ENCODE measurements around the gene RAD9A. TPM values are rescaled to one million over a fixed set of nuclear protein-coding genes. Genes with fewer than 3 reads are reported as not detected.

RAD9A gene
- total and polyA plus RNA-seq, 9 of the 15 experiments (the other 6 are each of a cell fraction or from before 2014, with no cell fraction given): 1.4 to 41.2 (median 16.1) TPM

DNA sequence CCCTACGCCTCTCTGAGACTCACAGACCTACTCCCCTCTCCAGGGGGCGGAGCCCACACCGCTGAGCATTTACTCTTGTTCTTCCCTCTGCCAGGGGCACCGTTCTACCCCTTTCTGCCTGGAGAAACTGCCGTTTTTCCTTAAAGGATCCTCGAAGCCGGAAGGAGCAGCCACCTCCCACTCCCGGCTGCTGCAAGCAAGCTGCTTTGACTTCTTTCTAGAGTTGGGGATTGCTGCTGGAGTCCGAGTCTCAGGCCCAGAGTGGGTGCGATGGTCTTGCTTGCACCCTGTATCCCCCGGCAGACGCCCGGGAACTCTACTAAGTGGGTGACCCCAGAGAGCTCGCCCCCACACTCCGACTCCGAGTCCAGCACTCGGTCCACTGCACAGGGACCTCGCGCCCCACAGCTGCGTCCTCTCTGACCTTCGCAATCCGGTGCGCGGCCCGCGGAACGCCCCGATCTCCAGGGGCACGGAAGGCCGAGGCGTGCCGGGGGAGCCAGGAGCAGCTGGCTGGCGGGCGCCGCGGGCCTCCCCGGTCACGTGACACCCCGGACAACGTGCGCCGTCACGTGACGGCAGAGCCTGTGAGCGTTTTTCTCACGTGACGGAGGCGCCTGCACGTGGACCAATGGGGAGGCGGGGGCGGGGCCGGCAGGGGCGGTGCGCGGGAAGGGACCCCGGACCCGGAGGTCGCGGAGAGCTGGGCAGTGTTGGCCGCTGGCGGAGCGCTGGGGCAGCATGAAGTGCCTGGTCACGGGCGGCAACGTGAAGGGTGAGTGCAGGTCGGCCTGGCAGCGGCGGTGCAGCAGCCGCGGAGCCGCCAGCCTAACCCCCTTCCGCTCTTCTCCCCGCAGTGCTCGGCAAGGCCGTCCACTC is at the start of gene RAD9A (continued):
- TF ChIP-seq, protein P1, sequence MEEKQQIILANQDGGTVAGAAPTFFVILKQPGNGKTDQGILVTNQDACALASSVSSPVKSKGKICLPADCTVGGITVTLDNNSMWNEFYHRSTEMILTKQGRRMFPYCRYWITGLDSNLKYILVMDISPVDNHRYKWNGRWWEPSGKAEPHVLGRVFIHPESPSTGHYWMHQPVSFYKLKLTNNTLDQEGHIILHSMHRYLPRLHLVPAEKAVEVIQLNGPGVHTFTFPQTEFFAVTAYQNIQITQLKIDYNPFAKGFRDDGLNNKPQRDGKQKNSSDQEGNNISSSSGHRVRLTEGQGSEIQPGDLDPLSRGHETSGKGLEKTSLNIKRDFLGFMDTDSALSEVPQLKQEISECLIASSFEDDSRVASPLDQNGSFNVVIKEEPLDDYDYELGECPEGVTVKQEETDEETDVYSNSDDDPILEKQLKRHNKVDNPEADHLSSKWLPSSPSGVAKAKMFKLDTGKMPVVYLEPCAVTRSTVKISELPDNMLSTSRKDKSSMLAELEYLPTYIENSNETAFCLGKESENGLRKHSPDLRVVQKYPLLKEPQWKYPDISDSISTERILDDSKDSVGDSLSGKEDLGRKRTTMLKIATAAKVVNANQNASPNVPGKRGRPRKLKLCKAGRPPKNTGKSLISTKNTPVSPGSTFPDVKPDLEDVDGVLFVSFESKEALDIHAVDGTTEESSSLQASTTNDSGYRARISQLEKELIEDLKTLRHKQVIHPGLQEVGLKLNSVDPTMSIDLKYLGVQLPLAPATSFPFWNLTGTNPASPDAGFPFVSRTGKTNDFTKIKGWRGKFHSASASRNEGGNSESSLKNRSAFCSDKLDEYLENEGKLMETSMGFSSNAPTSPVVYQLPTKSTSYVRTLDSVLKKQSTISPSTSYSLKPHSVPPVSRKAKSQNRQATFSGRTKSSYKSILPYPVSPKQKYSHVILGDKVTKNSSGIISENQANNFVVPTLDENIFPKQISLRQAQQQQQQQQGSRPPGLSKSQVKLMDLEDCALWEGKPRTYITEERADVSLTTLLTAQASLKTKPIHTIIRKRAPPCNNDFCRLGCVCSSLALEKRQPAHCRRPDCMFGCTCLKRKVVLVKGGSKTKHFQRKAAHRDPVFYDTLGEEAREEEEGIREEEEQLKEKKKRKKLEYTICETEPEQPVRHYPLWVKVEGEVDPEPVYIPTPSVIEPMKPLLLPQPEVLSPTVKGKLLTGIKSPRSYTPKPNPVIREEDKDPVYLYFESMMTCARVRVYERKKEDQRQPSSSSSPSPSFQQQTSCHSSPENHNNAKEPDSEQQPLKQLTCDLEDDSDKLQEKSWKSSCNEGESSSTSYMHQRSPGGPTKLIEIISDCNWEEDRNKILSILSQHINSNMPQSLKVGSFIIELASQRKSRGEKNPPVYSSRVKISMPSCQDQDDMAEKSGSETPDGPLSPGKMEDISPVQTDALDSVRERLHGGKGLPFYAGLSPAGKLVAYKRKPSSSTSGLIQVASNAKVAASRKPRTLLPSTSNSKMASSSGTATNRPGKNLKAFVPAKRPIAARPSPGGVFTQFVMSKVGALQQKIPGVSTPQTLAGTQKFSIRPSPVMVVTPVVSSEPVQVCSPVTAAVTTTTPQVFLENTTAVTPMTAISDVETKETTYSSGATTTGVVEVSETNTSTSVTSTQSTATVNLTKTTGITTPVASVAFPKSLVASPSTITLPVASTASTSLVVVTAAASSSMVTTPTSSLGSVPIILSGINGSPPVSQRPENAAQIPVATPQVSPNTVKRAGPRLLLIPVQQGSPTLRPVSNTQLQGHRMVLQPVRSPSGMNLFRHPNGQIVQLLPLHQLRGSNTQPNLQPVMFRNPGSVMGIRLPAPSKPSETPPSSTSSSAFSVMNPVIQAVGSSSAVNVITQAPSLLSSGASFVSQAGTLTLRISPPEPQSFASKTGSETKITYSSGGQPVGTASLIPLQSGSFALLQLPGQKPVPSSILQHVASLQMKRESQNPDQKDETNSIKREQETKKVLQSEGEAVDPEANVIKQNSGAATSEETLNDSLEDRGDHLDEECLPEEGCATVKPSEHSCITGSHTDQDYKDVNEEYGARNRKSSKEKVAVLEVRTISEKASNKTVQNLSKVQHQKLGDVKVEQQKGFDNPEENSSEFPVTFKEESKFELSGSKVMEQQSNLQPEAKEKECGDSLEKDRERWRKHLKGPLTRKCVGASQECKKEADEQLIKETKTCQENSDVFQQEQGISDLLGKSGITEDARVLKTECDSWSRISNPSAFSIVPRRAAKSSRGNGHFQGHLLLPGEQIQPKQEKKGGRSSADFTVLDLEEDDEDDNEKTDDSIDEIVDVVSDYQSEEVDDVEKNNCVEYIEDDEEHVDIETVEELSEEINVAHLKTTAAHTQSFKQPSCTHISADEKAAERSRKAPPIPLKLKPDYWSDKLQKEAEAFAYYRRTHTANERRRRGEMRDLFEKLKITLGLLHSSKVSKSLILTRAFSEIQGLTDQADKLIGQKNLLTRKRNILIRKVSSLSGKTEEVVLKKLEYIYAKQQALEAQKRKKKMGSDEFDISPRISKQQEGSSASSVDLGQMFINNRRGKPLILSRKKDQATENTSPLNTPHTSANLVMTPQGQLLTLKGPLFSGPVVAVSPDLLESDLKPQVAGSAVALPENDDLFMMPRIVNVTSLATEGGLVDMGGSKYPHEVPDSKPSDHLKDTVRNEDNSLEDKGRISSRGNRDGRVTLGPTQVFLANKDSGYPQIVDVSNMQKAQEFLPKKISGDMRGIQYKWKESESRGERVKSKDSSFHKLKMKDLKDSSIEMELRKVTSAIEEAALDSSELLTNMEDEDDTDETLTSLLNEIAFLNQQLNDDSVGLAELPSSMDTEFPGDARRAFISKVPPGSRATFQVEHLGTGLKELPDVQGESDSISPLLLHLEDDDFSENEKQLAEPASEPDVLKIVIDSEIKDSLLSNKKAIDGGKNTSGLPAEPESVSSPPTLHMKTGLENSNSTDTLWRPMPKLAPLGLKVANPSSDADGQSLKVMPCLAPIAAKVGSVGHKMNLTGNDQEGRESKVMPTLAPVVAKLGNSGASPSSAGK (IDR thresholded peaks at IDR 0.05): peak; percentile 97
- TF ChIP-seq SPI1 (IDR thresholded peaks at IDR 0.05; ENCODE audit: borderline replicate concordance, low read depth, low read length) (no peak), ZNF785 (CRISPR knock-in tag; IDR thresholded peaks at IDR 0.05) (no peak), ERF (CRISPR knock-in tag; IDR thresholded peaks at IDR 0.05) (peak; percentile 71; the same call in 1 of the 2 replicates), CEBPB (tag; IDR thresholded peaks at IDR 0.05) (no peak), U2AF1 (optimal IDR thresholded peaks at IDR 0.05; ENCODE audit: low read depth, low read length) (no peak), HMG20B (CRISPR knock-in tag; IDR thresholded peaks at IDR 0.05) (no peak)
- TF ChIP-seq, protein P2, sequence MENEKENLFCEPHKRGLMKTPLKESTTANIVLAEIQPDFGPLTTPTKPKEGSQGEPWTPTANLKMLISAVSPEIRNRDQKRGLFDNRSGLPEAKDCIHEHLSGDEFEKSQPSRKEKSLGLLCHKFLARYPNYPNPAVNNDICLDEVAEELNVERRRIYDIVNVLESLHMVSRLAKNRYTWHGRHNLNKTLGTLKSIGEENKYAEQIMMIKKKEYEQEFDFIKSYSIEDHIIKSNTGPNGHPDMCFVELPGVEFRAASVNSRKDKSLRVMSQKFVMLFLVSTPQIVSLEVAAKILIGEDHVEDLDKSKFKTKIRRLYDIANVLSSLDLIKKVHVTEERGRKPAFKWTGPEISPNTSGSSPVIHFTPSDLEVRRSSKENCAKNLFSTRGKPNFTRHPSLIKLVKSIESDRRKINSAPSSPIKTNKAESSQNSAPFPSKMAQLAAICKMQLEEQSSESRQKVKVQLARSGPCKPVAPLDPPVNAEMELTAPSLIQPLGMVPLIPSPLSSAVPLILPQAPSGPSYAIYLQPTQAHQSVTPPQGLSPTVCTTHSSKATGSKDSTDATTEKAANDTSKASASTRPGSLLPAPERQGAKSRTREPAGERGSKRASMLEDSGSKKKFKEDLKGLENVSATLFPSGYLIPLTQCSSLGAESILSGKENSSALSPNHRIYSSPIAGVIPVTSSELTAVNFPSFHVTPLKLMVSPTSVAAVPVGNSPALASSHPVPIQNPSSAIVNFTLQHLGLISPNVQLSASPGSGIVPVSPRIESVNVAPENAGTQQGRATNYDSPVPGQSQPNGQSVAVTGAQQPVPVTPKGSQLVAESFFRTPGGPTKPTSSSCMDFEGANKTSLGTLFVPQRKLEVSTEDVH (IDR thresholded peaks at IDR 0.05; ENCODE audit: low read depth, partially characterized antibody): peak; percentile 94
- TF ChIP-seq, protein P3, sequence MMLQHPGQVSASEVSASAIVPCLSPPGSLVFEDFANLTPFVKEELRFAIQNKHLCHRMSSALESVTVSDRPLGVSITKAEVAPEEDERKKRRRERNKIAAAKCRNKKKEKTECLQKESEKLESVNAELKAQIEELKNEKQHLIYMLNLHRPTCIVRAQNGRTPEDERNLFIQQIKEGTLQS (IDR thresholded peaks at IDR 0.05): peak; percentile 55
- TF ChIP-seq, protein P3 (CRISPR knock-in tag; conservative IDR thresholded peaks at IDR 0.05): peak; percentile 86
